Measurements from ENCODE around the gene HSPA2.
A peak's percentile ranks its signal among the peaks of the same experiment; 100 is the strongest.
"Not testable (repeated sequence)": the region's sequence is repeated elsewhere in the genome, so short reads cannot be mapped to it uniquely, and the experiment has no call there.

Gene HSPA2

DNA sequence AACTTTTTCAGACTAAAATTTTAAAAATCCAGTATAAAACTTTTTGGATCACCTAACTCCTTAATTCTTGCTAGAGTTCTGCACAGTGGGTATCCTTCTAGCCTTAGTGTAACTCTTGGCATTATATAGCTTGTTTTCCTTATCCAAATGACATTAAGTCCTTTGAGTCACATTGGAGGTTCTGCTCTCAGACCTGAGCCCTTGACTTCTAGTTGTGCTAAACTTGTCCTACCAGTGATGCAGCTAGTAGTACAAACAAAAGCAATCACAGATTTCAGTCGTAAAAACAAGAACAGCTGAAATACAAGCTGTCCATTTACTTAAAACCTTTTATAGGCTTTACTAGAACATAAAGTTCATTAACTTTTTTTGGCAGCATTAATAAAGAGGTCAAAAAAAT lies 25.5 kb upstream of the HSPA2 start:
- no peak for DNase-seq

- no peak for DNase-seq
Observed at GRCh38 chr14:64516969-64517368, 23.6 kb upstream of the HSPA2 start.

DNA sequence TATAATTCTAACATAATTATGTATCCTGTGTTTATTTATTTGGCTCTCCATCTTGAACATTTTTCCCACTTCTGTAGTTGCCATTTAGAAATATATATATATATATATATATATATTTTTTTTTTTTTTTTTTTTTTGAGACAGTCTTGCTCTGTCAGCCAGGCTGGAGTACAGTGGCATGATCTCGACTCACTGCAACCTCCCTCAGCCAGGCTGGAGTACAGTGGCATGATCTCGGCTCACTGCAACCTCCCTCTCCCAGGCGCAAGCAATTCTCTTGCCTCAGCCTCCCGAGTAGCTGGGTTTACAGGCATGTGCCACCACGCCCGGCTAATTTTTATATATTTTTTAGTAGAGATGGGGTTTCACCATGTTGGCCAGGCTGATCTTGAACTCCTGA lies 22.9 kb upstream of the HSPA2 start:
- DNase-seq = not testable (repeated sequence)

DNA sequence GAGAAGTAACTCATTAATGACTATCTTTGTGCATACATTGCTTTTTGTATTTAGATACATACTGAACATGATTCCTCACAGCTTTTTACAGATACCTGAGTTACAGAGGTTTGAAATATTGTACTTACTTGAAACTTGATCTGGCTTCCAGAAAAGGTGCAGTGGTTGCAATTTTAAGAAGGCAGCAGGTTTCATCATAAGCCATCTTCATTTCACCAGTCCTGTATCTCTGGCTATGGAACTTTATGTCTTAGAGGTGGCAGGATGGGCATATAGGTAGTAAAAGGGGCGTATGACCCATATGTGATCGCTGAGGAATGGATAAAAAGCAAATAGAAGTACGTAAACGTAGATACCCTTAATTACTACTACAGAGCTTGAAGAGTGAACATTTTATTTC lies 22.3 kb upstream of the HSPA2 start:
- no peak for DNase-seq

DNA sequence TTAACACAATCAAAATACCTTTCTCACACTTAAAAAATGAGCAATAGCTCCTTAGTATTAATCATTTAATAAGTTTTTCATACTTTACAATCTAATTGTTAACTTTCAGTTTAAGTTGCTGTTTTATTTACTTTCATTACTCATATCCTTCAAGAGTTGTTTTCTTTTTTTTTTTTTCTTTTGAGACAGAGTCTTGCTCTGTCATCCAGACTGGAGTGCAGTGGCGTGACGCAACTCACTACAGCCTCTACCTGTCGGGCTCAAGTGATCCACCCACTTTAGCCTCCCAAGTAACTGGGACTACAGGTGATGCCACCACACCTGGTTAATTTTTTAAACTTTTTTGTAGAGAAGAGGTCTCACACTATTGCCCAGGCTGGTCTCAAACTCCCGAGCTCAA lies 19.8 kb upstream of the HSPA2 start:
- no peak for DNase-seq

DNA sequence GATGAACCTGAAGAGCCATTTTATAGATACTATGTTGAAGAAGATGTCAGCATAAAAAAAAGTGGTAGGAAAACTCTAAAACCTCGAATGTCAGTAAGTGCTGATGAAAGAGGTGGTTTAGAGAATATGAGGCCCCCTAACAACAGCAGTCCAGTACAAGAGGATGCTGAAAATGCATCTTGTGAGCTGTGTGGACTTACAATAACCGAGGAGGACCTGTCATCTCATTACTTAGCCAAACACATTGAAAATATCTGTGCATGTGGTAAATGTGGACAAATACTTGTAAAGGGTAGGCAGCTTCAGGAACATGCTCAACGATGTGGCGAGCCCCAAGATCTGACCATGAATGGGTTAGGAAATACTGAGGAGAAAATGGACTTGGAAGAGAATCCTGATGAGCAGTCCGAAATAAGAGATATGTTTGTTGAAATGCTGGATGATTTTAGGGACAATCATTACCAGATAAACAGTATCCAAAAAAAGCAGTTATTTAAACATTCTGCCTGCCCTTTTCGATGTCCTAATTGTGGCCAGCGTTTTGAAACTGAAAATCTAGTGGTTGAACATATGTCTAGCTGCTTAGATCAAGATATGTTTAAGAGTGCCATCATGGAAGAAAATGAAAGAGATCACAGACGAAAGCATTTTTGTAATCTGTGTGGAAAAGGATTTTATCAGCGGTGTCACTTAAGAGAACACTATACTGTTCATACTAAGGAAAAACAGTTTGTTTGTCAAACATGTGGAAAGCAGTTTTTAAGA lies 17.8 kb upstream of the HSPA2 start:
- DNase-seq = no peak

- no peak for DNase-seq
Observed at GRCh38 chr14:64525354-64525753, 15.2 kb upstream of the HSPA2 start.

DNA sequence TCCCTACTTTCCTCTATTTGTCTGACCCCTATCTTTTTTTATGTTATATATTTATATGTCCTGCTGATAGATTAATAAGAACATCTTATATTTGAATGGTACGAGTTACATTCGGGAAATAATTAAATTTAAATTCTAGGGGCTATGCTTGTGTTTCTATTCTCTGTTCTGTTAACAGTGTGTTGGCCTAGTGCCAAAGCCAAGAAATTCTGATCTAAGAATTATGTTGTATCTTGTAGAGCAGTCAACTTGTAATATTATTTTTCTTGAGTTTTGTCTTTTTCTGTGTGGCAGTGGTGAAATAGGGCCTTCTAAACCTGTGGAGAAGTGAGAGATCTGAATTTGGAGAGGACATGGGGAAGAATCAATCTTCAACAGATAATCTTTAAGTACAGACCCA lies 9.0 kb upstream of the HSPA2 start:
- DNase-seq = no peak

DNA sequence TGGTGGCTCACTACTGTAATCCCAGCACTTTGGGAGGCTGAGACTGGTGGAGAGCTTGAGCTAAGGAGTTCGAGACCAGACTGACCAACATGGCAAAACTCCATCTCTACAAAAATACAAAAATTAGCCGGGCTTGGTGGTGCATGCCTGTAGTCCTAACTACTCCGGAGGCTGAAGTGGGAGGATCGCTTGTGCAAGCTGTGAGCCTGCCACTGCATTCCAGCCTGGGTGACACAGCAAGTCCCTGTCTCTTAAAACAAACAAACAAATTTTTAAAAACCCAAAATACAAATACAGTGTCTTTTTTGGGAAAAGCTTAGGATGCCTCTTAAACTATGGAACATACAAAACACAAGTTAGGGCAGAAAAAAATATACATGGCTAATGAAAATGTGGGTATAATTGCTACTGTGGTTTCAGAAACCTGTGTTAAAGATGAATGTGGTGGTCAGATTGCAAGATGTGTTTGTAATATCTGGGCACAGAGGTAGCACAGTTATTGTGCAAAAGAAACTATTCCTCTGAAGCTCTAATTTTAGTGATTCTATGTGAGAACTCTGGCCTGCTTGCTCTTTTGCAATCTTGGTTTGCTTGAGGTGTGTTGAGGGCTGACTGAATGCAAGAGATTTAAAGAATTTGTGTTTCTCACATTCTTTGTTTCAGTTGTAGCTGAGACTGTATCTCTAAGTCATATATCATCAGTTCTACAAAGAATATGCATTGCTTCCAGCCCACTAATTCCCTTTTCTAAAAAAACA lies 3.9 kb upstream of the HSPA2 start:
- DNase-seq = no peak

- no peak for DNase-seq
Observed at GRCh38 chr14:64541261-64541971, 875 bp downstream of the HSPA2 start.

DNA sequence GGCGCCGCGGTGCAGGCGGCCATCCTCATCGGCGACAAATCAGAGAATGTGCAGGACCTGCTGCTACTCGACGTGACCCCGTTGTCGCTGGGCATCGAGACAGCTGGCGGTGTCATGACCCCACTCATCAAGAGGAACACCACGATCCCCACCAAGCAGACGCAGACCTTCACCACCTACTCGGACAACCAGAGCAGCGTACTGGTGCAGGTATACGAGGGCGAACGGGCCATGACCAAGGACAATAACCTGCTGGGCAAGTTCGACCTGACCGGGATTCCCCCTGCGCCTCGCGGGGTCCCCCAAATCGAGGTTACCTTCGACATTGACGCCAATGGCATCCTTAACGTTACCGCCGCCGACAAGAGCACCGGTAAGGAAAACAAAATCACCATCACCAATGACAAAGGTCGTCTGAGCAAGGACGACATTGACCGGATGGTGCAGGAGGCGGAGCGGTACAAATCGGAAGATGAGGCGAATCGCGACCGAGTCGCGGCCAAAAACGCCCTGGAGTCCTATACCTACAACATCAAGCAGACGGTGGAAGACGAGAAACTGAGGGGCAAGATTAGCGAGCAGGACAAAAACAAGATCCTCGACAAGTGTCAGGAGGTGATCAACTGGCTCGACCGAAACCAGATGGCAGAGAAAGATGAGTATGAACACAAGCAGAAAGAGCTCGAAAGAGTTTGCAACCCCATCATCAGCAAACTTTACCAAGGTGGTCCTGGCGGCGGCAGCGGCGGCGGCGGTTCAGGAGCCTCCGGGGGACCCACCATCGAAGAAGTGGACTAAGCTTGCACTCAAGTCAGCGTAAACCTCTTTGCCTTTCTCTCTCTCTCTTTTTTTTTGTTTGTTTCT lies 1.7 kb downstream of the HSPA2 start:
- DNase-seq = peak; percentile 66

DNA sequence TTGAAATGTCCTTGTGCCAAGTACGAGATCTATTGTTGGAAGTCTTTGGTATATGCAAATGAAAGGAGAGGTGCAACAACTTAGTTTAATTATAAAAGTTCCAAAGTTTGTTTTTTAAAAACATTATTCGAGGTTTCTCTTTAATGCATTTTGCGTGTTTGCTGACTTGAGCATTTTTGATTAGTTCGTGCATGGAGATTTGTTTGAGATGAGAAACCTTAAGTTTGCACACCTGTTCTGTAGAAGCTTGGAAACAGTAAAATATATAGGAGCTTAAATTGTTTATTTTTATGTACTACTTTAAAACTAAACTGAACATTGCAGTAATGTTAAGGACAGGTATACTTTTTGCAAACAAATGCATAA lies 2.3 kb downstream of the HSPA2 start:
- DNase-seq = no peak

DNA sequence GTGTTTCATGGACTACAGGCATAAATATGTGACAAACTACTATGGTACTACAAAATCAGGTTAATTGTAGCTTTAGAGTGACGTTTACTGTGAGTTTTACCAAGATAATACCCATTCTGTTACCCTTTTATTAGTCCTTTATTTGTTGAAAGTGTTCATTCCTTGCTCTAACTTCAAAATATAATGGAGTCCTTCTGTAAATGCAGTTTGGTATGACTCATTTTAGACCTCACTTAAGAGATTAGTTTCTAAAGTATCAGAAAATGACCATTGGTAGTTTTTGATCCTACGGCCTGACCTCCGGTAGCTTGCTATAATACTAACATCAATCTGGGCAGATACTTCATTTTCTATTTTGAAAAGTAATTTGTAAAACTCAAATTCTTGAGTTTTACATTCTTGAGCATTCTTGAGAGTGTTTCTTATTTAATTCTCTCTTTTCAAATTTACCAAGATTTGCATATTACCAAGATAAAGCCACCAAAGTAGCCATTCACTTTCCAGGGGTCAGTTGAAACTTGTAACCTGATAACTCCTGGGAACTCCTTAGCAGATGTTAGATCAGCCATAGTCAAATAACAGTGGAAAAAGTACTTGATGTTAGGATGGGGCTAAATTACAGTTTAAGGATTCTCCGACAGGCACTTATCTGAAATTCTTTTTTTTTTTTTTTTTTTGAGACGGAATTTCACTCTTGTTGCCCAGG lies 4.2 kb downstream of the HSPA2 start:
- DNase-seq = no peak

DNA sequence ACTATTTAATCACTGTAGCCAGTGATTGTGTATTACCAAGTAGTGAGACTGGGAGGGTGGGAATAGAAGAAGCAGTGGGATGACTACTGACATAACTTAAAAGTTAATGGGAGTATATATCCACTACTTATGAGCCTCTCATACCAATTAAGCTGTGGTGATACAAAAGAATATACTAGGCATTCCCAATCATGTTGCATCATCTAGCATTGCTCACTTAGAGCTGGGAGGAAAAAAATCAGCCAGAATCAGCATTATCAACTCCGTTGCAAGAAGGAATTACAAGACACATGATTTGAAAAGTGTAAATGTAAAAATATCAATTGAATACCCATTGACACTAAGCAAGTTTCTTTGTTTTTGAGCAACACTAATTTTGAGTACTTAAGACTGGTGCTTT lies 8.5 kb downstream of the HSPA2 start:
- DNase-seq = no peak

DNA sequence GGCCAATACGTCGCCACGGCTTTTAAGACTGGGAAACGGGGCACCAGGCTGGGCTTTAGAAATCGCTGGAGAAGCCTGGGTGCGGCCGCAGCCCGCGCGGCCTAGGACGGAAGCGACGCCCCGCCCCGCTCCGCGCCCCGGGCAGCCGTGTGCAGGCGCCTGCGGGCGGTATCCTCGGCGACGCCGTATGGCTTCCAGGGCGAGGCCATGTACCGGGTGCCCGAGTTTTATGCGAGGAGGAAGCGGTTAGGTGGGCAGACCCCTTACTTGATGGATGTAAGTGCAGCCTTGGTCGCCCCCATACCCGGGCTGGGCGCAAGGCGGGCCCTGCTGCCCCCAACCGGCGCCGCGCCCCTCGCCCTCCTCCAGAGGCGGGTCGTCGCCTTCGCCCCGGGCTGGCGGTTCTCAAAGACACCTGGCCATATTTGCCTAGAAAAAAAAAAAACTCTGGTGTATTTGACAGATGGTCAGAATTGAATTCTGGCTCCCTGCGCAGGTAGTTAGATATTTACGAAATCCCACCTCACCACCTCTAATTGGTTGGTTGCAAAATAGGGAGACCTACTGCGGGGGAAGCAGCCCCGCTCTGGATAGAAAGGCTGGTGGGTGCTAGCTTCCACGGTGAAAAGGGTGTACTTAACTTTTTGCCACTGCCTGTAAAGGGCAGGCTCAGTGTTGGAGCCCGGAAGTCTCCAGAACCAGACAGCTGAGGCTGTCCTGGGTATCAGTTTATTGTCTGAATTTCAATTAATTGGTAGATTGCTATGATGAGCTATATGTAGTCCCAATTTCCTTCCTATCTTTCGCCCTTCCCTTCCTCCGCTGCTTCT lies 9.5 kb downstream of the HSPA2 start, which contains the start of gene PPP1R36:
Gene PPP1R36 (plus strand): TSS at position 171 of the 830 bp plus-strand sequence. CDS start 37 bp downstream, at position 208.
- peak; percentile 59 for DNase-seq

- peak; percentile 55 for DNase-seq
Observed at GRCh38 chr14:64550621-64551333, 10.2 kb downstream of the HSPA2 start.

DNA sequence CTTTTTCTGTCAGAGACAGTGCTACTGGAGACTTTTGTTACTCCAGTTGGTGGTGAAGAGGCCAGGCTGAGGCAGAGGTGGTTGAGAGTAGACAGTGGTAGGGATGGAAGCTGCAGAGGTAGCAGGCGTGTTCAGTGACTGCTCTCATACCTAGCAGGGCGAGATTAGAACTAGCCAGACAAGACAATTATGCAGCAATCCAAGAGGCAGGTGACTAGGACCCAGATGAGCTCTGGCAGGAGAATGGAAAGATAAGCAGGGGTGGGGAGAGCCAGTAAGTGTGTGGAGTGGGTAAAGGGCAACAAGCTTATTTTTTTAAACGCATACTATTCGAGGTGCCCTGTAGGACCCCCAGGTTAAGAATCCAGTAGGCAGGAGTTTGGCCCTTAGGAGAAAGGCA lies 14.0 kb downstream of the HSPA2 start:
- DNase-seq = no peak

DNA sequence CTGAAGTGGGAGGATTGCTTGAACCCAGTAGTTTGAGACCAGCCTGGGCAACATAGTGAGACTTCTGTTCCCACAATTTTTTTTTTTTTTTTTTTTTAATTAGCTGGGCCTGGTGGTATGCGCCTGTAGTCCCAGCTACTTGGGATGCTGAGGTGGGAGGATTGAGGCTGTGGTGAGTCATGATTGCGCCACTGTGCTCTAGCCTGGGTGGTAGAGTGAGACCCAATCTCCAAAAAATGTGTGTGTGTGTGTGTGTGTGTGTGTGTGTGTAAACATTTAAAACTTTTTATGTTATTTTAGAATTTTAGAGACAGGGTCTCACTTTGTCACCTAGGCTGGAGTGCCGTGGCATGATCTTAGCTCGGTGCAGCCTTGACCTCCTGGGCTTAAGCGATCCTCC lies 16.0 kb downstream of the HSPA2 start:
- DNase-seq = no peak

GRCh38 chr14:64558216-64558615 lies 17.7 kb downstream of the HSPA2 start:
- not testable (repeated sequence) for DNase-seq

DNA sequence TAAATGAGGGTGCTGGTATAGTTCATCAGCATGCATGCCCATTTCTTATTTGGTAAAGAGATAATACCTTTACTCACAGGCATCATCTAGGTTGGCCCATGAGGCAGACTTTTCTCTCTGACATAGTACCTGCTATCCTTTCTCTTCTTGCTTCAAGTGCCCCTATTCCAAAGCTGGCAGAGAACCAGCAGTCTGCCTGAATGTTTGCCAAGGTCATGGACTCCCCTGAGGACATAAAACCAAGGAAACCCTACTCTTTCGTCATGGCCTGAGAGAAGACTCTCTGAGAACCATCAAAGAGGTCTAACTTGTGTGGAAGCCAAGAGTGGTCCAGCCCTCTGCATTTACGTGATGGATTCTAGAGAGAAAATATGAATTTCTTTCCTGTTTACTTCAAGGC lies 21.1 kb downstream of the HSPA2 start:
- DNase-seq = no peak

GRCh38 chr14:64562436-64562835 lies 21.9 kb downstream of the HSPA2 start:
- DNase-seq = no peak

All from eye (tissue), 1 donor.